HG02759 (cell line): ENCODE measurements around the gene COL6A1.
"Not testable (repeated sequence)": the region's sequence is repeated elsewhere in the genome, so short reads cannot be mapped to it uniquely, and the experiment has no call there.

Experiments used
- ATAC-seq: cut with Tn5 transposase; IDR thresholded peaks from one replicate; pipeline ENCODE4 v1.9.1; 2021; ENCODE audit warnings: mild to moderate bottlenecking, moderate library complexity; ENCODE audit not compliant: unreplicated experiment

The COL6A1 gene

GRCh38 chr21:45966791-45967394 is 14.7 kb upstream of the COL6A1 start:
- no peak for ATAC-seq

GRCh38 chr21:45969921-45970673 is 11.5 kb upstream of the COL6A1 start:
- ATAC-seq, result no peak

GRCh38 chr21:45970674-45971615 is 10.6 kb upstream of the COL6A1 start:
- no peak for ATAC-seq

GRCh38 chr21:45971616-45972352 is 9.8 kb upstream of the COL6A1 start:
- no peak for ATAC-seq

- no peak for ATAC-seq
Observed at GRCh38 chr21:45972353-45972715, 9.2 kb upstream of the COL6A1 start.

- no peak for ATAC-seq
Observed at GRCh38 chr21:45972716-45973474, 8.7 kb upstream of the COL6A1 start.

GRCh38 chr21:45973475-45974072 is 8.0 kb upstream of the COL6A1 start:
- no peak for ATAC-seq

- no peak for ATAC-seq
Observed at GRCh38 chr21:45974073-45975019, 7.2 kb upstream of the COL6A1 start.

- no peak for ATAC-seq
Observed at GRCh38 chr21:45975020-45975666, 6.4 kb upstream of the COL6A1 start.

- not testable (repeated sequence) for ATAC-seq
Observed at GRCh38 chr21:45975667-45976409, 5.7 kb upstream of the COL6A1 start.

- ATAC-seq, result no peak
Observed at GRCh38 chr21:45976701-45977311, 4.8 kb upstream of the COL6A1 start.

- no peak for ATAC-seq
Observed at GRCh38 chr21:45977396-45977795, 4.2 kb upstream of the COL6A1 start.

- ATAC-seq, result no peak
Observed at GRCh38 chr21:45979141-45979631, 2.4 kb upstream of the COL6A1 start.

- no peak for ATAC-seq
Observed at GRCh38 chr21:45979651-45980050, 1.9 kb upstream of the COL6A1 start.

- no peak for ATAC-seq
Observed at GRCh38 chr21:45980271-45980670, 1.3 kb upstream of the COL6A1 start.

- ATAC-seq, result no peak
Observed at GRCh38 chr21:45980697-45981096, 873 bp upstream of the COL6A1 start.
